NCI-H526 treated with DMSO at 0.1 percent for 48 hours (cell line): ENCODE results near the gene LRRC46.

Source experiments
- DNase-seq: peaks from one replicate; lab custom pipeline; 2025; lab: John Stamatoyannopoulos, UW

LRRC46 gene

DNA sequence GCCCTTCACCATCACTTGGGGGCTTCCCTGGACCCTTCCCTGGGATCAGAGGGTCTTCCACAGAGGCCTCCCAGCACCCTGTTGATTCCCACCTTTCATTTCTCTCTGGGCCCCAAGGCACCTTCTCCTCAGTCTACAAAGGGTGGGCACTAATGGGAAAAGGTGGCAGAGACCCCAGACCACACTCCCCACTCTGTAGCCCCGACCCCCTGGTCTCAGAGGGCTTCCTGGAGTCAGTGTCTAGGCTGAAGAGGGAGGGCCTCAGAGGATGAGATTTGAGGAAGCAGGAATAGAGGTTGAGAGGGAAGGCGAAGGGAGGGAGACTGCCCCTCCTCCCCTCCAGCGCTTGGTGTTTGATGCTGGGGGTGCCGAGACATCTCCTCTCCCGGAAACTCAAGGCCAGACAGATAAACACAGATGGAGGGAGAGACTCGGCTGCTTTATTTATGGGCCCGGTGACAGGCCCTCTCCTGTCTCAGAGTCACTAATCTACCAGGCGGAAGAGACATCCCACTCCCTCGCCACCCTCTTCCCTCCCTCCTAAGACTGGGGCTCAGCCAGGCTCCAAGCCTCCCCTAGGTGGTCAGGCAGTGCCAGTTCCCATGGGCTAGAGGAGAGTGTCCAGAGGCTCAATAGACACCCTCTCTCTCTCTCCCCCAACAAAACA lies 46.0 kb downstream of the LRRC46 start:
- DNase-seq: no peak

DNA sequence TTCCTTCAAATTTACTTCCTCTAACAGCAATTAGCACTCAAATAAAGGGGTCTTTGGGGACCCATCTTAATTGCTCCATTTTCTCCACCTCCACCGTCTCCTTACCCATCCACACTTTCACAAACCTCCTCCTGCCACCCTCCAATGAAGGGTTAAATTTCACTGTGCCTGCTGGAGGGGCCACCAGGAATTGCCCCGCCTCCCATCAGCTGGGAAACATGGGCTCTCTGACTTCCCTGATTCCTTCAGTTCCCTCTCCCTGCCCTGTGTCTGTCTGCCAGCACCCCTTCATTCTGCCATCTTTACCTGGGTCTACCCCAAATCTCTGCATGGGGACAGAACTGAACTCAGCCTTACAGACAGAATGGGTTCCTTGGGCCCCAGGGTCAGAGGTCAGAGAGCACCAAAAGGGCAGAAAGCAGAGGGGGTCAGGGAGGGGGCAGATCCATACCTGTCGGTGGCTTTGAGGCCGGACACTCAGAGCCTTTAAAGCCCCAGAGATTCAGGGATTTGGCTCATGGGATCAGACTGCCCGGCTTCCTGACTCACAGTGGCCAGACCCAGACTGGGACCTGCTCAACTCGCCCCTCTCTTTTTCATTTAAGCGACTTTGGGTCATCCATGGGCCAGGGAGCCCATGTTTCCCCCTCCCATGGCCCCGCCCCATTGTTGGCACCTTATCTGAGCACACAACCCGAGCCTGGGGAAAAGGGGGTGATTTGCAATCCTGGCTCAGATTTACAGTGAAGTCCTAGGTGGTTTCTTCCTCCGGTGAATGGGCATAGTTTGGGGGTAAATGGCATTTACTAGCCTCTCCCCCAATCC lies 46.9 kb downstream of the LRRC46 start:
- no peak for DNase-seq

- no peak for DNase-seq
These were observed 47.6 kb downstream of the LRRC46 start for GRCh38 chr17:47879028-47879585.

- no peak for DNase-seq
These were observed 48.4 kb downstream of the LRRC46 start for GRCh38 chr17:47879776-47880454.

GRCh38 chr17:47882247-47882646 lies 50.8 kb downstream of the LRRC46 start:
- no peak for DNase-seq

- DNase-seq: no peak
These were observed 51.5 kb downstream of the LRRC46 start for GRCh38 chr17:47882695-47883588.

DNA sequence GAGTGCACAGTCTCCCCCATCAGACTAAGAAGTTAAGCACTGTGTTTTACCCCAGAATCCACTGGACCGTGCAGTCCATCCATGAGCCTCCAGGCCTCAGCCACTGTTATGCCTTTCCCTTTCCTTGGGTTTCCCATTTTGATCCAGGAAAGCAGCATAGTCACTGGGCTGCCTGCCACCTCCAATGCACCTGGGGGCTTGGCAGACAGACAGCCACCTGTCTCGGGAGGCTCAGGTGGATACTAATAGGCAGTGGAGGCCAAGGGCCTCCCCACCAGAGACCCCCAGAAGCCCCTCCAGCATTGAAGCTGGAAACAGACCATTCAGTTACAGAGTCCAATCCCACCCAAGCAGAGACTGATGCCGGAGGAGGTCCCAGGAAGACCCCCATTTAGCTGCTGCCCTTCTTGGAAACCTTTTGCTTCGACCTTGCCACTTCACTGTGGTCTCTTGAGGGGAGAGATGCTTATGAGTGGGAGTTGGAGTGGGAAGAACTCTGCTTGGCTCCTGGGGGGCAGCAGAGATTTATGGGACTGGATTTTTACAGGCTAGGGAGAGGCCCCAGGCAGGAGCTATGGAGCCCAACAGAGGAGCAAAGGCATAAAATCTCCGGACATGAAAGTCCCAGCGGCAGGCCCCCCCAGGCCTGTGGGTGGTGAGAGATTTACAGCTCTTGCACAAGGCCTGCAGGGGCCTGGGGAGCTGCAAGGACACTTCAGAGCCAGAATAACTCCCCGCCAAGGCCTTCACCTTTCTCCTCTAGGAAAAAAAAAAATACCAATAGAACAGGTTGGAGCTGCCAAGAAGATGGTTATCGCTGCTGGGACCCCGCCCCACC lies 52.3 kb downstream of the LRRC46 start:
- DNase-seq: no peak

- DNase-seq: no peak
These were observed 52.9 kb downstream of the LRRC46 start for GRCh38 chr17:47884427-47884740.

- no peak for DNase-seq
These were observed 53.6 kb downstream of the LRRC46 start for GRCh38 chr17:47884905-47885730.
